GM21381 (cell line): ENCODE data around the gene ADGRF1.

Experiments used
- ATAC-seq: cut with Tn5 transposase; IDR thresholded peaks from one replicate; pipeline ENCODE4 v1.9.1; 2021; ENCODE audit warnings: mild to moderate bottlenecking, moderate library complexity; ENCODE audit not compliant: unreplicated experiment

Gene ADGRF1

GRCh38 chr6:46985943-46986342, 56.2 kb downstream of the ADGRF1 start:
- ATAC-seq, result no peak

DNA sequence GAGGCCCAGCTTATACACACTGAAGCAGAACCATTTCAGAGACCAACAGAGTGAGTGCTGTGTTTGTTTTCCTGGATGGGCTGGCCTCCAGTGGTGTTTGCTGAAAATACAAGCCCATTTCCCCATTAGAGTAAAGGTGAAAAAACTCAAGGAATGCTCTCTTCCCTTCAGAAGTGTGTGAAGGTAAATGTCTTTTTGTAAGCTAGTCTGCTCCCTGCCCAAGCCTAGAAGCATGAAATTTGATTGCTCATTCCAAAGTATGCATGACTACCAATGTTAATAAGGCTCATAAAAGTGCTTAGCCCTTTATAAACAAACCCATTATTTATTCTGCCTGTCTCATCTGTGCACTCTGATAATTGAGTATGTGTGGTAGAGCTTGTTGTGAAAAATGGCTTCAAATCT, 59.1 kb downstream of the ADGRF1 start:
- no peak for ATAC-seq

GRCh38 chr6:46979206-46979605, 62.9 kb downstream of the ADGRF1 start:
- no peak for ATAC-seq

DNA sequence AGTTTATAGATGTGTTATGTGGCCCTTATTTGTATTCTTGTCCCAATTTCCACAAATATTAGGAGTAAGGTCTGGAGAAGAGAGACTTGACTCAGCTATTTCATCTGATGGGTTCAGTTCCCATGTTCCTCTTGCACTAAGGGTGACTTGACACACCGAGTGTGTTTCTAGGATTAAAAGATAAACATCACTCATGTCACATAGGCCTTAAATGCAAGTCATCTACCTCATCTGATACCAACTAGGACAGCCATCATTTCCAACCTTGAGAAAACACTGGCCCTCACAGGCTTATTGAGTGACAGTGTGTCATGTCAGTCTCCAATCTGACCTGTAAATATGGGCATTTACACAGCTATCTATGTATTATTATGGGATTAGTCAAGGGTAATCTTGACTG, 67.3 kb downstream of the ADGRF1 start:
- ATAC-seq, result no peak

DNA sequence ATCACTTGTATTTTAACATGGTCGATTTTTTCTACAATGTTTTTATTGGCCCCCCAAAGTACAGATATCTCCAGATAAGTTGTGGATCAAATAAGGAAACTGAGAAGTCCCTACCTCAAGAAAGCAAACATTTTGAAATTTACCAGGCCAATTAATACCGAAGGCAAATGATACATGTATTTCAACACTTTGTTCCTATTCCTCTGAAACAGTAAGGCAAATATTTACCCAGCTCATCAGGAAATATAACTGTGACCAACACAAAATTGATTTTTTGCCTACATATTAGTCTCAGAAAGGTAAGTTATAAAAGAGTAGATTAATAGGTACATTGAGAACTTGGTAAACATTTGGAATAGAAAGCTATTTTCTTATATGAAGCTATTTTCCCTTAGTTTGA, 69.1 kb downstream of the ADGRF1 start:
- ATAC-seq, result no peak

DNA sequence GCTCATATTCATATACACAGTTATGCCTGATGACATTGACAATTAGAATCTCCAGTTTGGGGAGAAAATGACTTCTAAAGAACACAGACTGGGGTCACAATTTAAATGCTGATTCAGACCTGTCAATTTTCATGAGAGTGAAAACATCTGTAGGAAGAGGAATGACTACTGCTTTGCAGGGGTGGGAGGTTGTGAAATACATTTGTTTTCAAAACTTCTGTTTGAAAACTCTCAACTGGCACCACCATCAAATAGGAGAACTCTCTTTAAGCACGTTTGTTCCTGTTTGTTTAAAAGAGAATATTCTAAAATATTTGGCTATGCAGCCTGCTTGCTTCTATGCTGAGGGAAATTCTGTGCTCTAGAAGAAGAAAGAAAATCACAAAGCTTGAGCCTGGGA, 69.6 kb downstream of the ADGRF1 start:
- ATAC-seq, result no peak

DNA sequence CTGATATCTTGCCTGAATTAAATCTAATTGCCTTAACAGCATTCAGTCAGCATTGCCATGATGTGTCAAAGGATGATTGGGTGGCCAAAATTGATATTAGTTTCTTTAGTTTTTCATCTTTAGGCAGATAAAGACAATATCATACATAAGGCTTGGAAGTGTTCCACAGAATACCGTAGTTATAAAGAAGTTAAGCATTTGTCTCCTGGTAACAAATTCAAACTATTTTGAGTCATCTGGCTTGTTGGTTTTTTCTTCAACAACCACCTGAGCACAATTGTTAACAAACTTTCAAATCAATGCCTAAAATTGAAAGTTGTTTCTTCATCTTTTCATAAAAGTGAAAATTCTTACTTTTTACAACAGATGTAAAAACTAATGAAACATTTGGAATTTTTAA, 72.9 kb downstream of the ADGRF1 start:
- ATAC-seq, result no peak

DNA sequence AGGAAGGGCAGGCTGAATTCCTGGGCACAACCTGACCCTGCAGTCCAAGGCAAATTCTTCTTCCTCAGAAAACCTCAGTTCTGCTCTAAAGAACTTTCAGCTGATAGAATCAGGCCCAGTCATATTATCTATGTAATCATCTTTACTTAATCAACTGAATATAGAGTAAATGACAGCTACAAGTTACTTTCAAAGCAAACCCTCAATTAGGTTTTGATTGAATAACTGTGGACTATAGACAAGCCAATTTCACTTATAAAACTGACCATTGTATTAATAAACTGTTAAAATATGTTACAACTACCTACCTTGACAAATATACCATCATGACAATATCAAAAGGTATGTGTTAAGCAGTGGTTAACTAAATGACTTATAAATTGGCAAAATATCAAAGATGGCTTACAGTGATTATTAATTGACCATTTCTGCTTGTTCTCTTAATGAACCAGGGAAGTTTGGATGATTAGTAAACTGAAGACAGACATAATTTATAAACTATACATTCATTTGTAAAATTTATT, 74.2 kb downstream of the ADGRF1 start:
- no peak for ATAC-seq

- no peak for ATAC-seq
These were observed 77.2 kb downstream of the ADGRF1 start for GRCh38 chr6:46964716-46965519.

DNA sequence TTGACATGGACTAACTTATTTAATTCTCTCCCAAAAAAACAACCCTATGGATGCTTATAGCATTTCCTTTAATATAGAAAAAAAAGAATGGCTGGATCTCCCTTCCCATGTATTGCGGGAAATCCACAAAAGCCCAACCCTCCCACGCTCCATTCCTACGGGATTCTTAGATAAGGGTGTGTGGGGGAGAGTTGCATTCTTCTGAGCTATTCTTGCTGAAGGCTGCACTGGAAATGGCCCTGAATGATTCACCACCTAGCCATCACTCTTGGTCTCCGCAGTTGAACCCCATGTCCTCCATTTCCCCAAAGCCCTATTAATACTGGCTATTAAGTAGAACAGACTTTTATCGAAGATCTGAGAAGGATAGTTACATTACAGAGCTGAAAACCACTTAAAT, 78.5 kb downstream of the ADGRF1 start:
- no peak for ATAC-seq

- ATAC-seq, result no peak
These were observed 79.1 kb downstream of the ADGRF1 start for GRCh38 chr6:46963039-46963438.

GRCh38 chr6:46961711-46962110, 80.4 kb downstream of the ADGRF1 start:
- ATAC-seq, result no peak

DNA sequence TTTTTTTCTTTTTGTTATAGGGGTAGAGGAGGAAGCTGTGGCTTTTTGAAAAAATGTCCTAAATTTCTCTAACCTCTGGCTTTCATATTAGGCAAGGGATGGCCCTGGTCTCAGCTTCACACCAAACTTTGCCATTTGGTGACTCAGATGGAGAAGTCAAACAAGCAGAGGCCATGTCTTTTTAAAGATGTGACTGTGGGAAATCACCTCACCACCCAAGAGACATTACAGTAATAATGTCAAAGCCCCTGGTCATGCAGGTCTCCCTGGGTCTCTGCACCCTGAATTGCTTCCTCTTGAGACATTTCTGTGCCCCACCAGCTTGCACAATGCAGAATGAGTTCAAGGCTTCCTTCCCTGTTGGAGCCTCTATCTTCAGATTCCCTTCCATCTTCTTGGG, 80.9 kb downstream of the ADGRF1 start:
- ATAC-seq, result no peak

GRCh38 chr6:46959419-46959818, 82.7 kb downstream of the ADGRF1 start:
- no peak for ATAC-seq

DNA sequence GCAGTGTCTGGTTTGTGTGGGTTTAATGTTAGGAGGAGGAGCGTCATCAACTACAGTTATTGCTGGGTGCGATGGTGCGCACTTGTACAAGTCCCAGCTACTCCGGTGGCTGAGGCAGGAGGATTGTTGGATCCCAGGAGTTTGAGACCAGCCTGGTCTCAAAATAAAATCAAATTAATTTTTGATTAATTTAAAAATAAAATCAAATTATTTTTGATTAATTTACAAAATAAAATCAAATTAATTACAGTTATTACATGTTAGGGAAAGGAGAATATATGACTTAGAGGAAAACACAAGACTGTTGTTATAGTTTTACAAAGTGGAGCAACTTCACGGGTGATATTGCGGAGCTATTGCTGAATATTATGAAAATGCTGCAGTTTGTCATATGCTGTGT, 85.7 kb downstream of the ADGRF1 start:
- ATAC-seq, result no peak

DNA sequence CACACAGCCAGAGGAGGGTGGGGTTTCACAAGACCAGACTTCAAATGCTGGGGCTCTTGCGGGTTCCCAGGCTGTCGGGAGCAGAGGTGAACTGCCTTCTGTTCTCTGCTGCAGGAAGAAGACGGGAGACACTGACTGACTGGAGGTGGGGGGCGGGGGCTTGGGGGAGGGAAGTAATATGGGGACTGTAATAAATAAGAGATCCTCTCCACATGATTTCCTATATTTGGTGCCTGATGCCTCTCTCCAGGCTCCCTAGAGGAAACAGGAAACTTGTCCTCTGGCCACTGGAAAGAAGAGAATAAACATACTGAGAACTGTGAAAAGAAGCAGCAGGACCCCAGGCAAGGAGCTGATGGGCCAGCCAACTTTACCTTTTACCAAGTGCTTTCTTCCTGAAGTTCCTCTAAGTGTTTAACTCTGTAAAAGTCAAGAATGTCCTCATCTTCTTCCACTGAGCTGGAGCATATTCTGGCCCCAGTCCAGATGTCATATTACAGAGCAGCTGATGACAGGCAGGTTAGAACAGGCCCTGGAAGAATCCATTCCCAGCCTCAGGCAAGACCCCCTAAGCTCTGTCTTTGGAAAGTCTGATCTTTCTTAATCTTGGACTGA, 87.2 kb downstream of the ADGRF1 start:
- ATAC-seq, result no peak

- ATAC-seq, result no peak
These were observed 88.2 kb downstream of the ADGRF1 start for GRCh38 chr6:46953921-46954320.

- no peak for ATAC-seq
These were observed 92.4 kb downstream of the ADGRF1 start for GRCh38 chr6:46949632-46950280.

- ATAC-seq, result no peak
These were observed 93.4 kb downstream of the ADGRF1 start for GRCh38 chr6:46948699-46949098.
